HAP-1 (cell line): ENCODE results near the gene WDFY2.

Experiments used
- DNase-seq, 2 experiments: peaks; one replicate each; pipeline ENCODE4 v3.0.0-alpha.2; 2016 to 2020; ENCODE audit warnings: low spot score in 2 of 2
- H3K27me3 ChIP-seq: fragments of 250-450 bp; sonication (Bioruptor Pico); 2 replicates; pipeline ENCODE4 v1.5.1; 2020; ENCODE audit warnings: low read depth, mild to moderate bottlenecking, moderate library complexity
- H3K36me3 ChIP-seq: fragments of 250-450 bp; sonication (Bioruptor Pico); replicated peaks from 2 replicates; pipeline ENCODE4 v1.5.1; 2020; ENCODE audit warnings: mild to moderate bottlenecking
- H3K4me1 ChIP-seq: fragments of 250-450 bp; sonication (Bioruptor Pico); 2 replicates; pipeline ENCODE4 v1.5.1; 2020; ENCODE audit warnings: mild to moderate bottlenecking
- H3K4me3 ChIP-seq: fragments of 250-450 bp; sonication (Bioruptor Pico); 2 replicates; pipeline ENCODE4 v1.5.1; 2020; ENCODE audit warnings: mild to moderate bottlenecking, moderate library complexity
- H3K9me3 ChIP-seq: fragments of 250-450 bp; sonication (Bioruptor Pico); 2 replicates; pipeline ENCODE4 v1.5.1; 2020; ENCODE audit warnings: mild to moderate bottlenecking, moderate library complexity
- in situ Hi-C: fragments of 300-500 bp; cut with MboI; formaldehyde crosslinking; loops from 3 replicates; pipeline ENCODE4 v1.14.3; 2020; ENCODE audit warnings: low sequenced_read_pairs, inconsistent platforms, mixed read lengths

WDFY2 gene

GRCh38 chr13:51733374-51734298, 149.4 kb downstream of the WDFY2 start:
- in situ Hi-C loops = no loop called here
- peaks cover 13% of the 10 kb centered on the region for H3K4me1 ChIP-seq
- H3K36me3 ChIP-seq = no peaks in the 10 kb centered on the region
- H3K4me3 ChIP-seq = no peak overlapping the region
- no peaks in the 10 kb centered on the region for H3K27me3 ChIP-seq
- no peak for DNase-seq
- H3K9me3 ChIP-seq = no peaks in the 10 kb centered on the region

GRCh38 chr13:51734786-51735185, 150.5 kb downstream of the WDFY2 start:
- DNase-seq = no peak
- Histone ChIP-seq H3K36me3 (0 out of 2 replicates have a peak, but pooled peaks cover 2% of the 10 kb centered on the region), H3K4me3 (no peak overlapping the region), H3K9me3 (no peaks in the 10 kb centered on the region), H3K27me3 (no peaks in the 10 kb centered on the region), H3K4me1 (peaks cover 7% of the 10 kb centered on the region)
- in situ Hi-C loops = no loop called here

- no peak for DNase-seq
- Histone ChIP-seq H3K27me3 (no peaks in the 10 kb centered on the region), H3K36me3 (0 out of 2 replicates have a peak, but pooled peaks cover 2% of the 10 kb centered on the region), H3K4me1 (no peaks in the 10 kb centered on the region), H3K9me3 (no peaks in the 10 kb centered on the region), H3K4me3 (no peak overlapping the region)
- in situ Hi-C loops = no loop called here
Observed at GRCh38 chr13:51737609-51738008, 153.3 kb downstream of the WDFY2 start.

- in situ Hi-C loops = no loop called here
- Histone ChIP-seq H3K4me3 (no peak overlapping the region), H3K36me3 (0 out of 2 replicates have a peak, but pooled peaks cover 2% of the 10 kb centered on the region), H3K4me1 (no peaks in the 10 kb centered on the region), H3K27me3 (no peaks in the 10 kb centered on the region), H3K9me3 (no peaks in the 10 kb centered on the region)
- DNase-seq = no peak
Observed at GRCh38 chr13:51738226-51738905, 154.1 kb downstream of the WDFY2 start.

- no peaks in the 10 kb centered on the region for H3K9me3 ChIP-seq
- H3K4me1 ChIP-seq = no peaks in the 10 kb centered on the region
- no peaks in the 10 kb centered on the region for H3K27me3 ChIP-seq
- no peak for DNase-seq
- H3K36me3 ChIP-seq = 0 out of 2 replicates have a peak, but pooled peaks cover 2% of the 10 kb centered on the region
- no peak overlapping the region for H3K4me3 ChIP-seq
- in situ Hi-C loops = no loop called here
Observed at GRCh38 chr13:51739027-51739764, 154.9 kb downstream of the WDFY2 start.

- H3K27me3 ChIP-seq = no peaks in the 10 kb centered on the region
- H3K4me3 ChIP-seq = no peak overlapping the region
- H3K36me3 ChIP-seq = 0 out of 2 replicates have a peak, but pooled peaks cover 2% of the 10 kb centered on the region
- H3K4me1 ChIP-seq = no peaks in the 10 kb centered on the region
- no peaks in the 10 kb centered on the region for H3K9me3 ChIP-seq
- no peak for DNase-seq
- in situ Hi-C loops = no loop called here
Observed at GRCh38 chr13:51740698-51741097, 156.4 kb downstream of the WDFY2 start.

- no peaks in the 10 kb centered on the region for H3K27me3 ChIP-seq
- no peaks in the 10 kb centered on the region for H3K4me1 ChIP-seq
- H3K4me3 ChIP-seq = no peak overlapping the region
- no peak for DNase-seq
- H3K36me3 ChIP-seq = 0 out of 2 replicates have a peak, but pooled peaks cover 2% of the 10 kb centered on the region
- in situ Hi-C loops = no loop called here
- no peaks in the 10 kb centered on the region for H3K9me3 ChIP-seq
Observed at GRCh38 chr13:51742031-51742430, 157.8 kb downstream of the WDFY2 start.

GRCh38 chr13:51742611-51743010, 158.3 kb downstream of the WDFY2 start:
- Histone ChIP-seq H3K27me3 (no peaks in the 10 kb centered on the region), H3K9me3 (no peaks in the 10 kb centered on the region), H3K4me1 (no peaks in the 10 kb centered on the region), H3K4me3 (no peak overlapping the region), H3K36me3 (0 out of 2 replicates have a peak, but pooled peaks cover 2% of the 10 kb centered on the region)
- in situ Hi-C loops = no loop called here
- DNase-seq = no peak

GRCh38 chr13:51745243-51745642, 161.0 kb downstream of the WDFY2 start:
- no peak for DNase-seq
- Histone ChIP-seq H3K4me1 (no peaks in the 10 kb centered on the region), H3K9me3 (peaks cover 3% of the 10 kb centered on the region; the same call in 1 of the 2 replicates), H3K27me3 (no peaks in the 10 kb centered on the region), H3K36me3 (no peaks in the 10 kb centered on the region), H3K4me3 (no peak overlapping the region)
- in situ Hi-C loops = no loop called here

- H3K4me1 ChIP-seq = no peaks in the 10 kb centered on the region
- H3K36me3 ChIP-seq = no peaks in the 10 kb centered on the region
- peaks cover 3% of the 10 kb centered on the region; the same call in 1 of the 2 replicates for H3K9me3 ChIP-seq
- in situ Hi-C loops = no loop called here
- no peak for DNase-seq
- H3K4me3 ChIP-seq = no peak overlapping the region
- no peaks in the 10 kb centered on the region for H3K27me3 ChIP-seq
Observed at GRCh38 chr13:51746802-51747201, 162.5 kb downstream of the WDFY2 start.

GRCh38 chr13:51747438-51748434, 163.5 kb downstream of the WDFY2 start:
- H3K4me3 ChIP-seq = no peak overlapping the region
- H3K4me1 ChIP-seq = no peaks in the 10 kb centered on the region
- H3K27me3 ChIP-seq = no peaks in the 10 kb centered on the region
- no peak for DNase-seq
- no peaks in the 10 kb centered on the region for H3K36me3 ChIP-seq
- in situ Hi-C loops = no loop called here
- peaks cover 3% of the 10 kb centered on the region; the same call in 1 of the 2 replicates for H3K9me3 ChIP-seq

- H3K9me3 ChIP-seq = no peaks in the 10 kb centered on the region
- in situ Hi-C loops = no loop called here
- H3K4me3 ChIP-seq = no peak overlapping the region
- DNase-seq = no peak
- peaks cover 5% of the 10 kb centered on the region; the same call in 1 of the 2 replicates for H3K36me3 ChIP-seq
- H3K27me3 ChIP-seq = no peaks in the 10 kb centered on the region
- no peaks in the 10 kb centered on the region for H3K4me1 ChIP-seq
Observed at GRCh38 chr13:51756651-51757050, 172.4 kb downstream of the WDFY2 start.
